MM.1S (cell line): ENCODE measurements around the gene DLGAP1.

Source experiments
- DNase-seq: peaks from one replicate; pipeline ENCODE4 v3.0.0-alpha.2; 2015
- H2AFZ ChIP-seq: fragments of 300-600 bp; sonication (generic); 2 replicates; pipeline ENCODE4 v1.6.0; 2016; ENCODE audit warnings: antibody characterized with exemption, low read length
- H3F3A ChIP-seq: fragments of 300-600 bp; sonication (generic); 2 replicates; pipeline ENCODE4 v1.6.1; 2016; ENCODE audit warnings: mild to moderate bottlenecking, antibody characterized with exemption, low read length, moderate library complexity, mixed read lengths; ENCODE audit not compliant: insufficient read depth
- H3K27ac ChIP-seq: fragments of 300-600 bp; sonication (generic); 2 replicates; pipeline ENCODE4 v1.5.1; 2016; ENCODE audit warnings: mild to moderate bottlenecking, low read length
- H3K27me3 ChIP-seq: fragments of 300-600 bp; sonication (generic); replicated peaks from 2 replicates; pipeline ENCODE4 v1.6.0; 2016; ENCODE audit warnings: low read length; ENCODE audit not compliant: insufficient read depth
- H3K36me3 ChIP-seq: fragments of 300-600 bp; sonication (generic); replicated peaks from 2 replicates; pipeline ENCODE4 v1.6.1; 2016; ENCODE audit warnings: mild to moderate bottlenecking, low read length, mixed read lengths; ENCODE audit not compliant: insufficient read depth
- H3K4me1 ChIP-seq: fragments of 300-600 bp; sonication (generic); 2 replicates; pipeline ENCODE4 v1.6.1; 2016; ENCODE audit warnings: low read length, mixed read lengths
- H3K4me2 ChIP-seq: fragments of 300-600 bp; sonication (generic); 2 replicates; pipeline ENCODE4 v1.6.0; 2016; ENCODE audit warnings: low read depth, low read length
- H3K4me3 ChIP-seq: fragments of 300-600 bp; sonication (generic); 2 replicates; pipeline ENCODE4 v1.5.1; 2016; ENCODE audit warnings: low read length, mixed read lengths
- H3K79me2 ChIP-seq: fragments of 300-600 bp; sonication (generic); 2 replicates; pipeline ENCODE4 v1.6.1; 2016; ENCODE audit warnings: mixed run types, low read length, mixed read lengths
- H3K9ac ChIP-seq: fragments of 300-600 bp; sonication (generic); 2 replicates; pipeline ENCODE4 v1.6.1; 2016; ENCODE audit warnings: low read length, mixed read lengths
- H3K9me2 ChIP-seq: fragments of 300-600 bp; sonication (generic); replicated peaks from 2 replicates; pipeline ENCODE4 v1.6.1; 2016; ENCODE audit warnings: mild to moderate bottlenecking, low read length, mixed read lengths; ENCODE audit not compliant: insufficient read depth
- H3K9me3 ChIP-seq: fragments of 300-600 bp; sonication (generic); replicated peaks from 2 replicates; pipeline ENCODE4 v1.6.1; 2016; ENCODE audit warnings: mild to moderate bottlenecking, low read length, mixed read lengths; ENCODE audit not compliant: insufficient read depth
- H4K20me1 ChIP-seq: fragments of 300-600 bp; sonication (generic); 2 replicates; pipeline ENCODE4 v1.6.1; 2016; ENCODE audit warnings: mild to moderate bottlenecking, low read length, moderate library complexity, mixed read lengths; ENCODE audit not compliant: insufficient read depth
- CTCF ChIP-seq: fragments of 300-600 bp; sonication (generic); IDR thresholded peaks from 2 replicates; pipeline ENCODE4 v1.5.1; 2016; ENCODE audit warnings: antibody characterized with exemption, low read length, mixed read lengths
- EZH2 ChIP-seq: fragments of 300-600 bp; sonication (generic); optimal IDR thresholded peaks from 2 replicates; pipeline ENCODE3; 2017; ENCODE audit warnings: low read depth, mild to moderate bottlenecking, antibody characterized with exemption, low read length, mixed read lengths
- EZH2phosphoT487 ChIP-seq: fragments of 300-600 bp; sonication (generic); IDR thresholded peaks from 2 replicates; pipeline ENCODE4 v1.6.1; 2018; ENCODE audit warnings: antibody characterized with exemption, low read length

Gene DLGAP1

GRCh38 chr18:3538954-3539617 is 916.0 kb downstream of the DLGAP1 start:
- H3F3A ChIP-seq, result no peaks in the 10 kb centered on the region
- TF ChIP-seq CTCF, result no peak
- TF ChIP-seq EZH2phosphoT487, result no peak
- no peak for TF ChIP-seq EZH2
- no peaks in the 10 kb centered on the region for H4K20me1 ChIP-seq
- H3K27ac ChIP-seq, result no peak overlapping the region
- H3K4me2 ChIP-seq, result no peak overlapping the region
- H2AFZ ChIP-seq, result no peak overlapping the region
- H3K36me3 ChIP-seq, result no peaks in the 10 kb centered on the region
- H3K9ac ChIP-seq, result no peak overlapping the region
- no peaks in the 10 kb centered on the region for H3K4me1 ChIP-seq
- no peak overlapping the region for H3K4me3 ChIP-seq
- H3K79me2 ChIP-seq, result no peaks in the 10 kb centered on the region
- H3K27me3 ChIP-seq, result no peaks in the 10 kb centered on the region
- no peaks in the 10 kb centered on the region for H3K9me2 ChIP-seq
- H3K9me3 ChIP-seq, result no peaks in the 10 kb centered on the region
- DNase-seq, result no peak

DNA sequence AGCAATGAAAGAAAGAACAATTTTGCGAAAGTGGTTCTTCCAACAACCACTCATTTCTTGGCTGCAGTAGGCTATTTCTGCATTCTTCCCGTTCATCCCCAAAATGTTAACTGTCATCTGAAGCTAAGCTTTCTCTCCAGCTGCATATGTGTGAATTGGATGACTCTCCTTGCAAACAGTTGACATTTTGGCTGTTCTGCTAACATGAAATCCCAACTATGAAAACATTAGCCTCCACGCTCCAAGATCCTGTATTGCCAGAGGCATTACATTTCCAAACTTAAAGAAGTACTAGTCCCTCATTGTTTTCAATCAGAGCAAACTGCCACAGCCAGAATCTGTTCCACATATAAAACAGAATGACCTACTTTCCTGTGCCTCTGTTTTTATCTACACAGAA is 916.7 kb downstream of the DLGAP1 start:
- no peak for DNase-seq
- Histone ChIP-seq H3K9ac (no peak overlapping the region), H3K4me1 (no peaks in the 10 kb centered on the region), H3K9me3 (no peaks in the 10 kb centered on the region), H3K4me2 (no peak overlapping the region), H3K27me3 (no peaks in the 10 kb centered on the region), H4K20me1 (no peaks in the 10 kb centered on the region), H2AFZ (no peak overlapping the region), H3F3A (no peaks in the 10 kb centered on the region), H3K4me3 (no peak overlapping the region), H3K9me2 (no peaks in the 10 kb centered on the region), H3K27ac (no peak overlapping the region), H3K36me3 (no peaks in the 10 kb centered on the region), H3K79me2 (no peaks in the 10 kb centered on the region)
- TF ChIP-seq CTCF, result no peak
- TF ChIP-seq EZH2, result no peak
- no peak for TF ChIP-seq EZH2phosphoT487

DNA sequence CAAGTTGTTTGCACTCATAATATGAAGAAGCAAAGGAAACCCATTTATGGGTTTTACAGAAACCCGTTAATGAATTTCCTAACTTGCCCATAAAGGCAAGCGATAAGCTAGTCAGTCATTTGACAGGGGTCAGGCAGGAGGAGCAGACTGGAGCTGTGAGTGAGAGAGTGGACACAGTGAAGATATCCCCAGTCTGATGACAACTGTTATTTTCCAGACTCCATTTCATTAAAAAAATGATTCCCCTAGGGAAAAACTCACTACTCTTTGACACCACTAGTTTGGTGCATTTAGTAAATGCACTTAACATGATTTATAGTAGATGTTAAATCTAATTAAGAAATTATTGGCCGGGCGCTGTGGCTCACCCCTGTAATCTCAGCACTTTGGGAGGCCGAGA is 924.3 kb downstream of the DLGAP1 start:
- Histone ChIP-seq H3K27me3 (no peaks in the 10 kb centered on the region; the same call in 1 of the 2 replicates), H3K27ac (no peak overlapping the region), H3K4me2 (no peak overlapping the region), H4K20me1 (no peaks in the 10 kb centered on the region), H2AFZ (no peak overlapping the region), H3K36me3 (no peaks in the 10 kb centered on the region), H3K79me2 (no peaks in the 10 kb centered on the region), H3K9me3 (no peaks in the 10 kb centered on the region), H3K4me3 (no peak overlapping the region), H3K9me2 (no peaks in the 10 kb centered on the region), H3F3A (peaks cover 16% of the 10 kb centered on the region), H3K4me1 (peaks cover 7% of the 10 kb centered on the region), H3K9ac (no peak overlapping the region)
- DNase-seq, result no peak
- no peak for TF ChIP-seq EZH2phosphoT487
- TF ChIP-seq CTCF, result no peak
- TF ChIP-seq EZH2, result no peak
